Neural progenitor cell (in vitro differentiated cells): ENCODE data around the gene CDK5RAP2. TPM values are rescaled to one million over a fixed set of nuclear protein-coding genes. Genes with fewer than 3 reads are reported as not detected.
"Not testable (repeated sequence)": the region's sequence is repeated elsewhere in the genome, so short reads cannot be mapped to it uniquely, and the experiment has no call there.

Source experiments
- DNase-seq: peaks from one replicate; pipeline ENCODE4 v3.0.0-alpha.2; 2016; ENCODE audit warnings: low spot score
- H2AFZ ChIP-seq: fragments of 200-600 bp; sonication (generic); replicated peaks from 2 replicates; pipeline ENCODE4 v1.6.1; 2016; ENCODE audit warnings: antibody characterized with exemption
- H3F3A ChIP-seq: fragments of 200-600 bp; sonication (generic); 2 replicates; pipeline ENCODE4 v1.6.1; 2016; ENCODE audit warnings: antibody characterized with exemption, low read depth
- H3K27ac ChIP-seq: fragments of 200-600 bp; sonication (generic); 2 replicates; pipeline ENCODE4 v1.5.1; 2016; ENCODE audit warnings: mild to moderate bottlenecking
- H3K27me3 ChIP-seq: fragments of 200-600 bp; sonication (generic); 2 replicates; pipeline ENCODE4 v1.6.1; 2016; ENCODE audit warnings: mild to moderate bottlenecking, moderate library complexity
- H3K36me3 ChIP-seq: fragments of 200-600 bp; sonication (generic); 2 replicates; pipeline ENCODE4 v1.5.1; 2016
- H3K4me1 ChIP-seq: fragments of 200-600 bp; sonication (generic); 2 replicates; pipeline ENCODE4 v1.6.1; 2016; ENCODE audit warnings: mixed run types
- H3K4me2 ChIP-seq: fragments of 200-600 bp; sonication (generic); 2 replicates; pipeline ENCODE4 v1.6.1; 2016
- H3K4me3 ChIP-seq: fragments of 200-600 bp; sonication (generic); 2 replicates; pipeline ENCODE4 v1.5.1; 2016
- H3K79me2 ChIP-seq: fragments of 200-600 bp; sonication (generic); 2 replicates; pipeline ENCODE4 v1.6.1; 2016; ENCODE audit warnings: low read depth
- H3K9ac ChIP-seq: fragments of 200-600 bp; sonication (generic); 2 replicates; pipeline ENCODE4 v1.6.1; 2016
- H3K9me3 ChIP-seq: fragments of 200-600 bp; sonication (generic); 2 replicates; pipeline ENCODE4 v1.5.1; 2016; ENCODE audit warnings: low read depth
- H4K20me1 ChIP-seq: fragments of 200-600 bp; sonication (generic); 2 replicates; pipeline ENCODE4 v1.6.1; 2016; ENCODE audit warnings: low read depth
- H3K27ac Mint-ChIP-seq: 3 replicates; pipeline ENCODE4 v1.8.0; 2021; ENCODE audit warnings: mixed read lengths
- H3K27me3 Mint-ChIP-seq: 2 replicates; pipeline ENCODE4 v1.8.0; 2022; ENCODE audit warnings: low read depth, mild to moderate bottlenecking, inconsistent platforms, moderate library complexity, mixed read lengths; ENCODE audit not compliant: insufficient read depth
- H3K36me3 Mint-ChIP-seq: 3 replicates; pipeline ENCODE4 v1.8.0; 2021; ENCODE audit warnings: mixed read lengths
- H3K4me1 Mint-ChIP-seq: 3 replicates; pipeline ENCODE4 v1.8.0; 2021; ENCODE audit warnings: mixed read lengths
- H3K4me3 Mint-ChIP-seq: 3 replicates; pipeline ENCODE4 v1.8.0; 2021; ENCODE audit warnings: mild to moderate bottlenecking, moderate library complexity, mixed read lengths
- H3K9me3 Mint-ChIP-seq: 3 replicates; pipeline ENCODE4 v1.8.0; 2020; ENCODE audit warnings: mixed read lengths
- EZH2 ChIP-seq: fragments of 200-600 bp; sonication (generic); IDR thresholded peaks from 2 replicates; pipeline ENCODE4 v1.6.1; 2017; ENCODE audit warnings: antibody characterized with exemption, mild to moderate bottlenecking, moderate library complexity
- EZH2phosphoT487 ChIP-seq: fragments of 200-600 bp; sonication (generic); IDR thresholded peaks from 2 replicates; pipeline ENCODE4 v1.6.1; 2017; ENCODE audit warnings: antibody characterized with exemption
- total RNA-seq: library from RNA; depleted of rRNA; stranded (reverse); fragments of >200 nt; gene quantifications from 2 replicates; pipeline ENCODE4 v1.2.3, GENCODE V29; 2015; ENCODE audit warnings: low replicate concordance
- TF ChIP-seq, protein P1 (sequence below): fragments of 200-600 bp; sonication (generic); IDR thresholded peaks from 2 replicates; pipeline ENCODE4 v1.5.1; 2017; ENCODE audit warnings: antibody characterized with exemption, mild to moderate bottlenecking

CDK5RAP2 gene
- total RNA-seq, 1 donor from 2014 or later: 62.5 TPM

DNA sequence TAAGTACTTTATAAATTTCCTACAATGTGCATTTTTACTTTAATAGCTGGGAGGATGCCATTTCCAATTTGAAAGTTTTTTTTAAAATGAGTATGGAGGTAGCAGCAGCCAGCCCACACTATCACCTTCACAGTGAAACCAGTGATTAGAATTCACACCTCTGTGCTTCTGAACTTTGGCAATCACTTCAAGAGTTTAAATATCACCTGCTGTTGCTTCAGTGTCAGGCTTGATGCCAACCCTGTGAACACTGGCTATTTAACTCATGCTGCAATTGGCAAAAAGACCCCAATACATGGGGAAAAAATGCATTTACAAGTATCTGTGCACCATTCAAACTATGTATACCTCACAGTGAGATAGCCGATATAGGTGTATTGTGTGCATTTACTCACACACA, 57.4 kb downstream of the CDK5RAP2 start:
- Histone ChIP-seq H3K9ac (no peak overlapping the region), H3K4me2 (no peak overlapping the region), H2AFZ (no peak overlapping the region), H3F3A (no peaks in the 10 kb centered on the region), H3K79me2 (no peaks in the 10 kb centered on the region), H3K36me3 (peaks cover 26% of the 10 kb centered on the region), H3K4me1 (no peaks in the 10 kb centered on the region), H3K4me3 (no peak overlapping the region), H3K27me3 (no peaks in the 10 kb centered on the region), H4K20me1 (no peaks in the 10 kb centered on the region), H3K27ac (no peak overlapping the region), H3K9me3 (no peaks in the 10 kb centered on the region)
- peaks cover 6% of the 10 kb centered on the region for H3K4me1 Mint-ChIP-seq
- peaks cover 4% of the 10 kb centered on the region for H3K27me3 Mint-ChIP-seq
- no peak for DNase-seq
- H3K36me3 Mint-ChIP-seq: peaks cover 47% of the 10 kb centered on the region
- H3K4me3 Mint-ChIP-seq: no peak overlapping the region
- no peak overlapping the region for H3K27ac Mint-ChIP-seq
- TF ChIP-seq EZH2: no peak
- TF ChIP-seq, protein P1, sequence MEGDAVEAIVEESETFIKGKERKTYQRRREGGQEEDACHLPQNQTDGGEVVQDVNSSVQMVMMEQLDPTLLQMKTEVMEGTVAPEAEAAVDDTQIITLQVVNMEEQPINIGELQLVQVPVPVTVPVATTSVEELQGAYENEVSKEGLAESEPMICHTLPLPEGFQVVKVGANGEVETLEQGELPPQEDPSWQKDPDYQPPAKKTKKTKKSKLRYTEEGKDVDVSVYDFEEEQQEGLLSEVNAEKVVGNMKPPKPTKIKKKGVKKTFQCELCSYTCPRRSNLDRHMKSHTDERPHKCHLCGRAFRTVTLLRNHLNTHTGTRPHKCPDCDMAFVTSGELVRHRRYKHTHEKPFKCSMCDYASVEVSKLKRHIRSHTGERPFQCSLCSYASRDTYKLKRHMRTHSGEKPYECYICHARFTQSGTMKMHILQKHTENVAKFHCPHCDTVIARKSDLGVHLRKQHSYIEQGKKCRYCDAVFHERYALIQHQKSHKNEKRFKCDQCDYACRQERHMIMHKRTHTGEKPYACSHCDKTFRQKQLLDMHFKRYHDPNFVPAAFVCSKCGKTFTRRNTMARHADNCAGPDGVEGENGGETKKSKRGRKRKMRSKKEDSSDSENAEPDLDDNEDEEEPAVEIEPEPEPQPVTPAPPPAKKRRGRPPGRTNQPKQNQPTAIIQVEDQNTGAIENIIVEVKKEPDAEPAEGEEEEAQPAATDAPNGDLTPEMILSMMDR: no peak
- no peak for TF ChIP-seq EZH2phosphoT487
- no peaks in the 10 kb centered on the region for H3K9me3 Mint-ChIP-seq

DNA sequence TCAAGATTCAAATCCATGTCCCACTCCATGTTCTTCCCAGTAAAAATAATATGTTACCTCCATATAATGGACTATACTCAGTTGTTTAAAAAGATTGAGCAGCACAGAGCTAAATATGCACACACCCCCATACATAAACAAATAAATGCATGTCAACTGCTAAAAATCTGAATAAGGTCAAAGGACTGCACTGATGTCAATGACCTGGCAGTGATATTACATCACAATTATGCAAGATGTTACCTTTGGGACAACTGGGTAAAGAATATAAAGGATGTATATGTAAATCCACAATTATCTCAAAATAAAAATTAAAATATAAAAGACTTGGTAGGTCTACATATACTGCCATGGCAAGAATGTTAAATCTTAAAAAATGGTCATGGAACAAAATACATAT, 57.9 kb downstream of the CDK5RAP2 start:
- Histone ChIP-seq H3K4me2 (no peak overlapping the region), H3F3A (no peaks in the 10 kb centered on the region), H3K4me1 (no peaks in the 10 kb centered on the region), H2AFZ (no peak overlapping the region), H4K20me1 (no peaks in the 10 kb centered on the region), H3K27ac (no peak overlapping the region), H3K36me3 (peaks cover 24% of the 10 kb centered on the region), H3K4me3 (no peak overlapping the region), H3K9ac (no peak overlapping the region), H3K9me3 (no peaks in the 10 kb centered on the region), H3K27me3 (no peaks in the 10 kb centered on the region), H3K79me2 (no peaks in the 10 kb centered on the region)
- Mint-ChIP-seq H3K27ac (no peak overlapping the region), H3K4me3 (no peak overlapping the region), H3K4me1 (peaks cover 6% of the 10 kb centered on the region), H3K9me3 (no peaks in the 10 kb centered on the region), H3K36me3 (peaks cover 50% of the 10 kb centered on the region), H3K27me3 (peaks cover 4% of the 10 kb centered on the region)
- TF ChIP-seq EZH2phosphoT487: no peak
- no peak for DNase-seq

DNA sequence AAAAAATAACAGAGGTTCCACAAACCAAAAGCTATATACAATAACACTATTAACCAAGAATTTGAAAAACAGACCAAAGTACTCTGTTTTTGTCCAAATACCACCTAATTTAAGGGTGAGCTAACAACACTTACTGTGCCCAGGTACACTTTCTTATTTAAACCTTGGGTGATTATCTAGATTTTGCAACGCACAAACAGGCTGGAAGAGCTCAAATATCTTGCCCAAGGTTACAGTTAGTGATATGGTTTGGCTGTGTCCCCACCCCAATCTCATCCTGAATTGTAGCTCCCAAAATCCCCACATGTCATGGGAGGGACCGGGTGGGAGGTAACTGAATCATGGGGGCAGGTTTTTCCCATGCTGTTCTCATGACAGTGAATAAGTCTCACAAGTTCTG, 58.9 kb downstream of the CDK5RAP2 start:
- Histone ChIP-seq H3F3A (no peaks in the 10 kb centered on the region), H3K79me2 (no peaks in the 10 kb centered on the region), H3K36me3 (peaks cover 25% of the 10 kb centered on the region), H2AFZ (no peak overlapping the region), H3K27me3 (no peaks in the 10 kb centered on the region), H3K4me3 (no peak overlapping the region), H3K4me1 (no peaks in the 10 kb centered on the region), H3K4me2 (no peak overlapping the region), H3K9me3 (no peaks in the 10 kb centered on the region), H3K27ac (no peak overlapping the region), H4K20me1 (no peaks in the 10 kb centered on the region), H3K9ac (no peak overlapping the region)
- TF ChIP-seq, protein P1: no peak
- TF ChIP-seq EZH2 (no peak), EZH2phosphoT487 (no peak)
- Mint-ChIP-seq H3K4me1 (peaks cover 6% of the 10 kb centered on the region), H3K27me3 (peaks cover 4% of the 10 kb centered on the region), H3K36me3 (peaks cover 44% of the 10 kb centered on the region), H3K4me3 (no peak overlapping the region), H3K27ac (no peak overlapping the region), H3K9me3 (no peaks in the 10 kb centered on the region)
- DNase-seq: no peak

DNA sequence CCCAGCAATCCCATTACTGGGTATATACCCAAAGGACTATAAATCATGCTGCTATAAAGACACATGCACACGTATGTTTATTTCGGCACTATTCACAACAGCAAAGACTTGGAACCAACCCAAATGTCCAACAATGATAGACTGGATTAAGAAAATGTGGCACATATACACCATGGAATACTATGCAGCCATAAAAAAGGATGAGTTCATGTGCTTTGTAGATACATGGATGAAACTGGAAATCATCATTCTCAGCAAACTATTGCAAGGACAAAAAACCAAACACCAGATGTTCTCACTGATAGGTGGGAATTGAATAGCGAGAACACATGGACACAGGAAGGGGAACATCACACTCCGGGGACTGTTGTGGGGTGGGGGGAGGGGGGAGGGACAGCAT, 64.0 kb downstream of the CDK5RAP2 start:
- H3K4me3 ChIP-seq, H3K9me3 Mint-ChIP-seq, H3K27me3 ChIP-seq, H3K27ac Mint-ChIP-seq, H3K4me1 Mint-ChIP-seq, H3F3A ChIP-seq, H3K79me2 ChIP-seq, H3K4me3 Mint-ChIP-seq, DNase-seq, H3K4me1 ChIP-seq, H3K9ac ChIP-seq, H4K20me1 ChIP-seq, H3K27me3 Mint-ChIP-seq, H3K4me2 ChIP-seq, H2AFZ ChIP-seq, H3K9me3 ChIP-seq, H3K27ac ChIP-seq: not testable (repeated sequence)
- H3K36me3 Mint-ChIP-seq: peaks cover 50% of the 10 kb centered on the region
- peaks cover 12% of the 10 kb centered on the region for H3K36me3 ChIP-seq

DNA sequence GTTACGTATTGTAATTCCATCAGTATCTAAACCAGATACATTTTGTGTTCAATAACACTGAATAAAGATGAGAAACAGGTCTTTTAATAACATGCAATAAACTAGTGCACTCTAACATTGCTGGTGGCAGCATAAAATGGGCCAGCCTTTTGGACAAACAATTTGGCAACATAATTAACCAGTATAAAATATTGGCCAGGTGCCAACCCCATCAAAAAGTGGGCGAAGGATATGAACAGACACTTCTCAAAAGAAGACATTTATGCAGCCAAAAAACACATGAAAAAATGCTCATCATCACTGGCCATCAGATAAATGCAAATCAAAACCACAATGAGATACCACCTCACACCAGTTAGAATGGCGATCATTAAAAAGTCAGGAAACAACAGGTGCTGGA, 64.5 kb downstream of the CDK5RAP2 start:
- H3F3A ChIP-seq, H4K20me1 ChIP-seq, H3K4me1 ChIP-seq, H3K9me3 ChIP-seq, H3K4me3 Mint-ChIP-seq, H3K27ac Mint-ChIP-seq, H3K9ac ChIP-seq, H3K27ac ChIP-seq, H3K4me2 ChIP-seq, DNase-seq, H3K4me1 Mint-ChIP-seq, H2AFZ ChIP-seq, H3K4me3 ChIP-seq, H3K79me2 ChIP-seq, H3K27me3 Mint-ChIP-seq, H3K27me3 ChIP-seq, H3K9me3 Mint-ChIP-seq: not testable (repeated sequence)
- peaks cover 10% of the 10 kb centered on the region for H3K36me3 ChIP-seq
- H3K36me3 Mint-ChIP-seq: peaks cover 52% of the 10 kb centered on the region
